Measurements from ENCODE around the gene TBC1D8B. TPM values are rescaled to one million over a fixed set of nuclear protein-coding genes. Genes with fewer than 3 reads are reported as not detected.
"Not testable (repeated sequence)": the region's sequence is repeated elsewhere in the genome, so short reads cannot be mapped to it uniquely, and the experiment has no call there.

Gene TBC1D8B
- total and polyA plus RNA-seq, 2 donors: 2.6 to 44.0 TPM

- 89% methylated on average over 2 of the region's 2 CpGs for whole genome bisulfite sequencing
- not testable (repeated sequence) for H3K36me3 ChIP-seq (ENCODE audit: insufficient read depth); DNase-seq (ENCODE audit: extremely low spot score); H3K4me3 ChIP-seq (ENCODE audit: low read depth, low read length); H3K27ac ChIP-seq (ENCODE audit: low read depth); H3K4me1 ChIP-seq (ENCODE audit: insufficient read depth)
Measured at GRCh38 chrX:106872796-106873195, 70.3 kb downstream of the TBC1D8B start.

- WGBS: 72% methylated on average over 2 of the region's 2 CpGs
- H3K4me1 ChIP-seq (ENCODE audit: insufficient read depth): no peaks in the 10 kb centered on the region
- peaks cover 2% of the 10 kb centered on the region for H3K36me3 ChIP-seq (ENCODE audit: insufficient read depth)
- H3K27ac ChIP-seq (ENCODE audit: low read depth): no peak overlapping the region
- DNase-seq (ENCODE audit: extremely low spot score): no peak
- H3K4me3 ChIP-seq (ENCODE audit: low read depth, low read length): no peak overlapping the region
Measured at GRCh38 chrX:106874075-106874474, 71.6 kb downstream of the TBC1D8B start.

- Histone ChIP-seq H3K27ac (ENCODE audit: low read depth) (no peak overlapping the region), H3K4me3 (ENCODE audit: low read depth, low read length) (no peak overlapping the region), H3K36me3 (ENCODE audit: insufficient read depth) (peaks cover 2% of the 10 kb centered on the region), H3K4me1 (ENCODE audit: insufficient read depth) (no peaks in the 10 kb centered on the region)
- no peak for DNase-seq (ENCODE audit: extremely low spot score)
- 93% methylated on average over 1 of the region's 1 CpG for WGBS
Measured at GRCh38 chrX:106875151-106875550, 72.7 kb downstream of the TBC1D8B start.

- DNase-seq (ENCODE audit: extremely low spot score): no peak
- WGBS: 89% methylated on average over 1 of the region's 1 CpG
Measured at GRCh38 chrX:106889468-106889867, 87.0 kb downstream of the TBC1D8B start.

GRCh38 chrX:106891762-106892460, 89.4 kb downstream of the TBC1D8B start:
- no peak overlapping the region for H3K27ac ChIP-seq (ENCODE audit: low read depth)
- H3K4me3 ChIP-seq (ENCODE audit: low read depth, low read length): no peak overlapping the region
- DNase-seq (ENCODE audit: extremely low spot score): no peak
- no peaks in the 10 kb centered on the region for H3K4me1 ChIP-seq (ENCODE audit: insufficient read depth)
- WGBS: 65% methylated on average over 7 of the region's 7 CpGs
- H3K36me3 ChIP-seq (ENCODE audit: insufficient read depth): no peaks in the 10 kb centered on the region

More at GRCh38 chrX:106889468-106889867, 87.0 kb downstream of the TBC1D8B start:
- no peak overlapping the region for H3K27ac ChIP-seq (ENCODE audit: low read depth)
- H3K36me3 ChIP-seq (ENCODE audit: insufficient read depth): no peaks in the 10 kb centered on the region
- H3K4me3 ChIP-seq (ENCODE audit: low read depth, low read length): no peak overlapping the region
- no peaks in the 10 kb centered on the region for H3K4me1 ChIP-seq (ENCODE audit: insufficient read depth)

GRCh38 chrX:106894392-106894909, 92.0 kb downstream of the TBC1D8B start:
- no peaks in the 10 kb centered on the region for H3K4me1 ChIP-seq (ENCODE audit: insufficient read depth)
- H3K36me3 ChIP-seq (ENCODE audit: insufficient read depth): no peaks in the 10 kb centered on the region
- H3K4me3 ChIP-seq (ENCODE audit: low read depth, low read length): no peak overlapping the region
- DNase-seq (ENCODE audit: extremely low spot score): no peak
- no peak overlapping the region for H3K27ac ChIP-seq (ENCODE audit: low read depth)
- 14% methylated on average over 6 of the region's 6 CpGs for WGBS

- Histone ChIP-seq H3K4me1 (ENCODE audit: insufficient read depth) (no peaks in the 10 kb centered on the region), H3K27ac (ENCODE audit: low read depth) (no peak overlapping the region), H3K36me3 (ENCODE audit: insufficient read depth) (no peaks in the 10 kb centered on the region), H3K4me3 (ENCODE audit: low read depth, low read length) (no peak overlapping the region)
- 24% methylated on average over 3 of the region's 3 CpGs for WGBS
- no peak for DNase-seq (ENCODE audit: extremely low spot score)
Measured at GRCh38 chrX:106894978-106895452, 92.5 kb downstream of the TBC1D8B start.

GRCh38 chrX:106897259-106897658, 94.8 kb downstream of the TBC1D8B start:
- H3K27ac ChIP-seq (ENCODE audit: low read depth): no peak overlapping the region
- no peaks in the 10 kb centered on the region for H3K4me1 ChIP-seq (ENCODE audit: insufficient read depth)
- no peak for DNase-seq (ENCODE audit: extremely low spot score)
- no peak overlapping the region for H3K4me3 ChIP-seq (ENCODE audit: low read depth, low read length)
- 71% methylated on average over 6 of the region's 6 CpGs for WGBS
- no peaks in the 10 kb centered on the region for H3K36me3 ChIP-seq (ENCODE audit: insufficient read depth)

GRCh38 chrX:106898462-106898861, 96.0 kb downstream of the TBC1D8B start:
- WGBS: 55% methylated on average over 1 of the region's 1 CpG
- no peak overlapping the region for H3K27ac ChIP-seq (ENCODE audit: low read depth)
- DNase-seq (ENCODE audit: extremely low spot score): no peak
- no peaks in the 10 kb centered on the region for H3K36me3 ChIP-seq (ENCODE audit: insufficient read depth)
- no peaks in the 10 kb centered on the region for H3K4me1 ChIP-seq (ENCODE audit: insufficient read depth)
- H3K4me3 ChIP-seq (ENCODE audit: low read depth, low read length): no peak overlapping the region

- Histone ChIP-seq H3K27ac (ENCODE audit: low read depth) (no peak overlapping the region), H3K4me3 (ENCODE audit: low read depth, low read length) (no peak overlapping the region), H3K4me1 (ENCODE audit: insufficient read depth) (no peaks in the 10 kb centered on the region), H3K36me3 (ENCODE audit: insufficient read depth) (no peaks in the 10 kb centered on the region)
- DNase-seq (ENCODE audit: extremely low spot score): no peak
- 63% methylated on average over 2 of the region's 2 CpGs for WGBS
Measured at GRCh38 chrX:106899276-106899675, 96.8 kb downstream of the TBC1D8B start.

- WGBS: 83% methylated on average over 1 of the region's 1 CpG
- Histone ChIP-seq H3K27ac (ENCODE audit: low read depth) (no peak overlapping the region), H3K4me1 (ENCODE audit: insufficient read depth) (no peaks in the 10 kb centered on the region), H3K36me3 (ENCODE audit: insufficient read depth) (no peaks in the 10 kb centered on the region), H3K4me3 (ENCODE audit: low read depth, low read length) (no peak overlapping the region)
- DNase-seq (ENCODE audit: extremely low spot score): no peak
Measured at GRCh38 chrX:106899841-106900240, 97.4 kb downstream of the TBC1D8B start.

- DNase-seq (ENCODE audit: extremely low spot score): no peak
- WGBS: 92% methylated on average over 3 of the region's 3 CpGs
- Histone ChIP-seq H3K4me1 (ENCODE audit: insufficient read depth) (no peaks in the 10 kb centered on the region), H3K27ac (ENCODE audit: low read depth) (no peak overlapping the region), H3K4me3 (ENCODE audit: low read depth, low read length) (no peak overlapping the region), H3K36me3 (ENCODE audit: insufficient read depth) (no peaks in the 10 kb centered on the region)
Measured at GRCh38 chrX:106901341-106901740, 98.9 kb downstream of the TBC1D8B start.

- WGBS: 90% methylated on average over 4 of the region's 4 CpGs
- no peaks in the 10 kb centered on the region for H3K4me1 ChIP-seq (ENCODE audit: insufficient read depth)
Measured at GRCh38 chrX:106901781-106902219, 99.3 kb downstream of the TBC1D8B start.

GRCh38 chrX:106902684-106903083, 100.2 kb downstream of the TBC1D8B start:
- Histone ChIP-seq H3K36me3 (ENCODE audit: insufficient read depth) (no peaks in the 10 kb centered on the region), H3K27ac (ENCODE audit: low read depth) (no peak overlapping the region), H3K4me3 (ENCODE audit: low read depth, low read length) (no peak overlapping the region), H3K4me1 (ENCODE audit: insufficient read depth) (no peaks in the 10 kb centered on the region)
- 98% methylated on average over 2 of the region's 2 CpGs for WGBS
- no peak for DNase-seq (ENCODE audit: extremely low spot score)

More at GRCh38 chrX:106901781-106902219, 99.3 kb downstream of the TBC1D8B start:
- H3K4me3 ChIP-seq (ENCODE audit: low read depth, low read length): no peak overlapping the region
- DNase-seq (ENCODE audit: extremely low spot score): no peak
- no peaks in the 10 kb centered on the region for H3K36me3 ChIP-seq (ENCODE audit: insufficient read depth)
- no peak overlapping the region for H3K27ac ChIP-seq (ENCODE audit: low read depth)

Data from urinary bladder (tissue), 4 donors.